Measurements from ENCODE around the gene C14orf93. TPM values are rescaled to one million over a fixed set of nuclear protein-coding genes. Genes with fewer than 3 reads are reported as not detected.

C14orf93 gene
- total RNA-seq, 1 experiment from 2014 or later = 8.2 TPM

GRCh38 chr14:23009483-23009938, 432 bp downstream of the C14orf93 start:
- Histone ChIP-seq H3K23me2 (ENCODE audit: insufficient read length, low read depth, low read length, poor library complexity, severe bottlenecking) (no peaks in the 10 kb centered on the region), H4K5ac (ENCODE audit: insufficient read length, low read depth, low read length) (no peak overlapping the region), H3T11ph (ENCODE audit: low read length) (no peak overlapping the region), H2AFZ (ENCODE audit: low read length) (no peak overlapping the region), H4K91ac (ENCODE audit: insufficient read length, low read depth, low read length) (no peak overlapping the region), H3K79me2 (ENCODE audit: insufficient read depth, low read length) (no peaks in the 10 kb centered on the region), H2BK15ac (ENCODE audit: low read depth, low read length) (no peak overlapping the region), H3K14ac (ENCODE audit: insufficient read depth, low read length) (no peak overlapping the region), H2BK12ac (ENCODE audit: insufficient read length, low read depth, low read length) (no peak overlapping the region), H2BK20ac (ENCODE audit: low read depth, low read length, poor library complexity, severe bottlenecking) (no peak overlapping the region), H4K20me1 (ENCODE audit: control insufficient read depth, insufficient read depth, insufficient read length) (no peaks in the 10 kb centered on the region), H3K18ac (ENCODE audit: insufficient read length, low read depth, low read length) (no peak overlapping the region), H3K9me3 (ENCODE audit: control insufficient read depth, low read depth, low read length) (no peaks in the 10 kb centered on the region), H3K79me1 (ENCODE audit: insufficient read depth, low read depth, low read length, poor library complexity, severe bottlenecking) (no peaks in the 10 kb centered on the region), H3K4ac (ENCODE audit: low read depth, low read length) (no peak overlapping the region), H3K27me3 (ENCODE audit: insufficient read depth, low read length) (no peaks in the 10 kb centered on the region), H3K27ac (ENCODE audit: insufficient read length, low read depth, low read length) (no peak overlapping the region), H3K56ac (ENCODE audit: insufficient read length, low read depth, low read length) (no peak overlapping the region), H3K4me1 (ENCODE audit: insufficient read depth, low read length) (peaks cover 5% of the 10 kb centered on the region; the same call in 1 of the 2 replicates), H2BK120ac (ENCODE audit: low read depth, low read length, poor library complexity, severe bottlenecking) (no peak overlapping the region), H3K23ac (ENCODE audit: insufficient read length, low read depth, low read length) (no peak overlapping the region), H4K8ac (replicated peaks; ENCODE audit: insufficient read length, low read depth, low read length) (no peak overlapping the region), H2BK5ac (ENCODE audit: insufficient read length, low read length) (no peak overlapping the region), H3K4me2 (ENCODE audit: insufficient read depth, insufficient read length, low read length) (no peak overlapping the region), H2AK5ac (ENCODE audit: insufficient read length, low read length) (no peak overlapping the region), H3K9ac (ENCODE audit: extremely low read depth, insufficient read length, low read length) (no peak overlapping the region)
- peaks cover 0 to 9% (median 4%) of the 10 kb centered on the region in 3 experiments; a peak in 3 of 7 replicates for H3K36me3 Mint-ChIP-seq (ENCODE audit: insufficient read depth in 1 of 3, low read depth in 3 of 3)
- H3K4me1 Mint-ChIP-seq = peaks cover 17 to 37% of the 10 kb centered on the region in 2 experiments
- H3K4me3 Mint-ChIP-seq = peak overlapping the region; percentile 63 to 76
- peak overlapping the region in 2 of 3 experiments; percentile 72 to 73; a peak in 4 of 7 replicates for H3K27ac Mint-ChIP-seq
- WGBS (ENCODE audit: extremely low coverage, insufficient read length, low lambda C conversion rate) = no CpG with 5 or more reads among the region's 8 CpGs
- peaks cover 0 to 6% of the 10 kb centered on the region in 2 experiments; a peak in 3 of 5 replicates for H3K9me3 Mint-ChIP-seq
- TF ChIP-seq, protein P1, sequence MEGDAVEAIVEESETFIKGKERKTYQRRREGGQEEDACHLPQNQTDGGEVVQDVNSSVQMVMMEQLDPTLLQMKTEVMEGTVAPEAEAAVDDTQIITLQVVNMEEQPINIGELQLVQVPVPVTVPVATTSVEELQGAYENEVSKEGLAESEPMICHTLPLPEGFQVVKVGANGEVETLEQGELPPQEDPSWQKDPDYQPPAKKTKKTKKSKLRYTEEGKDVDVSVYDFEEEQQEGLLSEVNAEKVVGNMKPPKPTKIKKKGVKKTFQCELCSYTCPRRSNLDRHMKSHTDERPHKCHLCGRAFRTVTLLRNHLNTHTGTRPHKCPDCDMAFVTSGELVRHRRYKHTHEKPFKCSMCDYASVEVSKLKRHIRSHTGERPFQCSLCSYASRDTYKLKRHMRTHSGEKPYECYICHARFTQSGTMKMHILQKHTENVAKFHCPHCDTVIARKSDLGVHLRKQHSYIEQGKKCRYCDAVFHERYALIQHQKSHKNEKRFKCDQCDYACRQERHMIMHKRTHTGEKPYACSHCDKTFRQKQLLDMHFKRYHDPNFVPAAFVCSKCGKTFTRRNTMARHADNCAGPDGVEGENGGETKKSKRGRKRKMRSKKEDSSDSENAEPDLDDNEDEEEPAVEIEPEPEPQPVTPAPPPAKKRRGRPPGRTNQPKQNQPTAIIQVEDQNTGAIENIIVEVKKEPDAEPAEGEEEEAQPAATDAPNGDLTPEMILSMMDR (conservative IDR thresholded peaks at IDR 0.05) = no peak
- no peak for DNase-seq
- H3K27me3 Mint-ChIP-seq (ENCODE audit: low read depth) = no peaks in the 10 kb centered on the region

Measured in H9 (cell line).